H54 (cell line): ENCODE data around the gene MAST1.
A peak's percentile ranks its signal among the peaks of the same experiment; 100 is the strongest.

Experiments used
- DNase-seq: peaks from one replicate; pipeline ENCODE4 v3.0.0; 2011; ENCODE audit warnings: low spot score, mixed read lengths; ENCODE audit not compliant: insufficient read length
- FAIRE-seq: peaks from 3 replicates; lab custom pipeline; 2011; peaks lifted over from hg19 to GRCh38; lab: Jason Lieb, UNC
- POLR2A ChIP-seq: IDR thresholded peaks from 2 replicates; pipeline ENCODE4 v1.6.1; 2011; ENCODE audit warnings: low read depth, mild to moderate bottlenecking, low read length

The MAST1 gene

DNA sequence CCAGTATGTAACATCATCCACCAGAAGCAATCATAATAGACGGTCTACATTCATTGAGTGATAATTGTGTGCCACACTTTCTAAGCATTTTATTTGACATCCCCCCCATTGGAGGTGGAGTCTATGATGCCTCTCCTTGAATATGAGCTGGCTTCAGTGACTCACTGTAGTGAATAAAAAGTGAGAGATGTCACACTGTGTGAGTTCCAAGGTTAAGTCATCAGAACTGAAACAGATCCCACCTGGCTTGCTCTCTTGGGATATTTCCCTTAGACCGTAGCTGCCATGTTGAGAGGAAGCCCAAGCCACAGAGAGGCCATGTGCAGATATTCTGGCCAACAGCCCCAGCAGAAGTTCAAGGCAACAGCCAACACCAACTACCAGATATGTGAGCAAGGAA lies 16.6 kb upstream of the MAST1 start:
- no peak for TF ChIP-seq POLR2A
- FAIRE-seq (no peak), DNase-seq (no peak)

DNA sequence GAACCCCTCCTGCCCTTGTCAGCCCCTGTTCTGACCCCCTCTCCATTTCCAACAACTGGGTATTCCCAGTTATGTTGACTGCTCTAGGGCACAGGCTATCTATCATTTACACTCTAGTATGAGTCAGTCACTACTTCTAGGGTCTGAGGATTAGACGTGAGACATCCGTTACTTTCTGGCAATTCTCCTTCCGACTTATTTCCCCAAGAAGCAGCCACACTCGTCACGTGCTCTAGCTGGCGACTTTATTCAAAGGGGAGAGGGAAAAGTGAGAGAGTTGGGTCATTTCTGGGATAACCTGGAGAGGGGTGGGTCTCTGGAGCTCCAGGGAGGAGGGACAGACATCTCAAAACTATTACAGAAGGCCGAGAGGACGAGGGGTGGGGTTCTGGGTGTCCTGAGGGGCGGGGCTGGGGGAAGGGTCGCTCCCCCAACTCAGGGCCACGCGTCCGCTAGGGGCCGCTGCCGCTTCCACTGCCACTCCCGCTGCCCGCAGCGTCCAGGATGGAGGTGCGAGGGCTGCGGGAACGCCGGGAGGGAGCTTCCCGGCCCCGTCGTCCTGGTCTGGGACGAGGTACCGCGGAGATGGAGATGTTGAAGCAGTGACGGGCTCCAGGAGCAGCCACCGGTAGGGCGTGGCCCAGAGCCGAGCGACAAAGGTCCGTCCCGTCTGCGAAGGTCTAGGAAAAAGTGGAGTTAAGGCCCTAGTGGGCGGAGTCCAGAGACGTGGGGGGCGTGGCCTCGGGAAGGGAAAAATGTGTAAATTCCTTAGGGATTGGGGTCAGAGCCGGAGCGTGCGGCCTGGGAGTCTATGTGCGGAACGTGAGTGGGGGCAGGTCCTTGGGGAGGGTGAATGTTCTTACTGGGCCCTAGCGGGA lies 12.8 kb upstream of the MAST1 start:
- DNase-seq, result no peak
- no peak for TF ChIP-seq POLR2A
- no peak for FAIRE-seq

DNA sequence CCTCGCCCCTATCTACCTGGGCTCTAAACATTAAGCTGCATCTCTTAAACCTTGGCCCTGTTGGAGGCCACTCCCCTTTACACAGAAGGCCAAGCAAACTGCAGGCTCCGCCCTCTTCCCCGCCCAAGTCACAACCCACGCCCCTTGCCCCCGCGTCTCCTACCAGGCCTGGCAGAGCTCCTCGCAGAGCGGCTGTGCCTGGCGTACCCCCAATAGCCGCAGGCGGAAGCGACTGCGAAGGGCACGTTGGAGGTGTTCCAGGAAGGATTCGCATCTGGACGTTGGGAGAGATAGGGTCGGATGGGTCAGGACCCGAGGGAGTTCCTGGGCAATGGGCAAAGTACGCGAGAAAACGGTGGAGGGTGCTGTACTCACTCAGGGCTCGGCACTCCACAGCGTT lies 9.8 kb upstream of the MAST1 start:
- TF ChIP-seq POLR2A, result no peak
- FAIRE-seq (no peak), DNase-seq (no peak)

DNA sequence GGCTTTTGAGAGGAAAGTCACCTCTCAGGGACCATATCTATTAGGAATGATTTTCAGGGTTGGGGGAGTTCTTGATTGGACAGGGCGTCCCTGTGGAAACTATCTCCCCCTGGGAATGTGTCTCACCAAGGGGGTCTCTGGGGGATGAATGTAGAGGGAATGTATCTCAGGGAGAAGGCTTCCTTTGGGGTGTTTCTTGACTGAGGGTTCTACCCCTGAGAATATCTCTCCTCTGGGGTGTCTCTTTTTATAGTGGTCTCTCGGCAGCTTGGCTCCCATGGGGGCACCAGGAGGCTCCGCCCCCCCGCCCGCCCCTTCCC lies 4.9 kb upstream of the MAST1 start:
- FAIRE-seq, result no peak
- no peak for TF ChIP-seq POLR2A
- DNase-seq, result no peak

DNA sequence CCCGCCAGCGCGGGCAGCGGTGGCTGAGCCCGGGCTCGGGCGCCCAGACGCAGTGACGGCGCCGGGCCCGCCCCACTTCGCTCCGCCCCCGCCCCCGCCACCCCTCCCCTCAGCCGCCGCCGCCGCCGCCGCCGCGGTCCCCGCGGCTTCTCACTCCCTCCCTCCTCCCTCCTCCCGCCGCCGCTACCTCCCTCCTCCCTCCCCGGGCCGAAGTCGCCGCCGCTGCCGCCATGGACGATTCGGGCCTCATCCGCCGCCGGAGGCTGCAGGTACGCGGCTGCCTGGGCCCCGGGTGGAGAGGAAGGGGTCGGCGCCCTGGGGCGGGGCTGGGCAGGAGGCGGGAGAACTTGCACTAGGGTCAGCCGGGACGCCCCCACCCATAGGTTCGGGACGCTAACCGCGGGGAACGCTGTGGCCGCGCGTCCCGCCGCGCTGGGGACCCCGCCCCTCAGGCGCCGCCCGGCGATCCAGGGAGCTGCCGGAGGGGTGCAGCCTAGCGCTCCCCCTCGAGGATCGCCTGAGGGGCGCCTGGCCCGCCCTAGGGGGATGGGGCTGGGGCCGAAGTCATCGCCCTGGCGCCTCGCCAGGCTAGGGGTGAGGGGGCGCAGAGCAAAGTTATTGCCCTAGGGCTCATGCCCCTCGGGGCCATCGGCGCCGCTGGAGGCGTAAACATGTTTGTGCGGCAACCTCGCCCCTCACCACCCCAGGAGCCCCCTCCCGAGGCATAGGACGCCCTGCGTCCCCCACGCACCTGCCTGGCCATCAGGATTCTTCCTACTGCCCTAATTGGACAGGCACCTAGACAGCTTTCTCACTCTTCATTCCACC lies 4.4 kb upstream of the MAST1 start:
- DNase-seq, result no peak
- TF ChIP-seq POLR2A, result no peak
- FAIRE-seq, result no peak

DNA sequence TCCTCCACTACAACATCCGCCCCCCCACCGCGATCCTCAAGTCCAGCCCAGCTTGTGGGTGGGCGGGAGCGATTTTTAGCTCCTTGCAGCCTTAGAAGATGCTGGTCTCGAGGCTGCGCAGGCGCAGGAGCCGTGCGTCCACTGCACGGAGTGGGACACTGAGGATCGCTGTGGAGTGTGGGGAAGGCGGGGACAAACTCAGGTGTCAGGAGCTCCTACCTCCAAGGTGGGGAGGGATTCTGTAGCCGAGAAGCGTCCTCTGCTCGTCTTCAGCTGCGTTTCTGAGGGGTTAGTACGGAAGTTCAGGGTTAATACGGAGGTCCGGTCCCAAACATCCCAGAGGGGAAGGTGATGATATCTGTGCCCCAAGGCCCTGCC lies 3.8 kb upstream of the MAST1 start, which contains the start of gene RTBDN:
Gene RTBDN, minus strand, starts transcription at position 14 of the 378 bp plus-strand sequence. CDS start 4,600 bp downstream, outside the sequence.
- DNase-seq (no peak), FAIRE-seq (no peak)
- TF ChIP-seq POLR2A, result no peak

DNA sequence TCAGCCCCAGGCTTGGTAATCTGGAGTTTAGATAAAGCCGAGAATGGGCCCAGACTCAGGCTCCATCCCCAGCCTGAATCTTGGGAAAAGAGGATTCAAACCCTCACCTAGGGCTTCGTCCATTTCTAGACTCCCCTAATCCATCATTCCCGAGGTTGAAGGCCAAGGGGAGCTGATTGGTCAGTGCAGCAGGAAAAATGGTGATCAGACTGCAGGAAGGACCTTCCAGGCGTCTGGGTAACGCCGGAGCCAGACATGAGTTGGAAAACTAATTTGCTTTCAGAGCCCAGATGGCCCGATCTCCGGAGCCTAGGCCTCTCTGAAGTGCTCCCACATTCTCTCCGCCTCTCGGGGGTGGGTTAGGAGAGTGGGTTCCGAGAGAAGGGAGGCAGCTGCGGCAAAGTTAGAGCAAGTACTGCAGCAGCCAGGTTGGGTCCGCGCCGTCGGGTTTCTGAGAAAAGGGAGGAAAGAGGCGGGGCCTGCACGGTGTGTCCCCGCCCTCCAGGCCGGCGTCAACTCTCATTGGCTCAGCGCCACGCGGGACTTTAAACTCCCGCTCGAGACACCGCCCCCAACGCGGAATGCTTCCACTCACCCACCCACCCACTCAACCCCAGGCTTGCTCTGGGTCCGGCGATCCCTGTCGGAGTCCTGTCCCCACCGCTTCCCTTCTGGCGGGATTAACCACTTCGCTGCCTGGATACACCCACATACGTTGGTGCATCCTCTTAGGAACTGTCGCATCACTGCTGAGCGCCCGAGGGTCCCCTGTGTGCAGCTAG lies 3.1 kb upstream of the MAST1 start:
- no peak for TF ChIP-seq POLR2A
- FAIRE-seq (no peak), DNase-seq (no peak)

DNA sequence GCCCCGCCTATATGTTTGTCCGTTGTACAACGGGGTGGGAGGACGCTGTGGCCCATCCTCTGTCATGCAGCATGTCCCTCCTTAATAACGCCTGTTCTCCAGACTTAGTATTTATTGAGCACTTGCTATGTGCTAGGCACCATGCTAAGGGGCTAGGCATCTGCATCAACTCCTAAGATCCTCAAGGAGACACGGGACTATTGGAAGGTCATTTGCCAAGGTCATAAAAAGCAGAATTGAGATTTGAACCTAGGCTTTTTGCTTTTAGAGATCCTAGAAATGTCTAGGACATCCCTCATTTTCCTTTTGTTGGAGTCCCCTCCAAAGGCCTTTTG lies 1.8 kb upstream of the MAST1 start:
- FAIRE-seq (no peak), DNase-seq (no peak)
- TF ChIP-seq POLR2A, result no peak

DNA sequence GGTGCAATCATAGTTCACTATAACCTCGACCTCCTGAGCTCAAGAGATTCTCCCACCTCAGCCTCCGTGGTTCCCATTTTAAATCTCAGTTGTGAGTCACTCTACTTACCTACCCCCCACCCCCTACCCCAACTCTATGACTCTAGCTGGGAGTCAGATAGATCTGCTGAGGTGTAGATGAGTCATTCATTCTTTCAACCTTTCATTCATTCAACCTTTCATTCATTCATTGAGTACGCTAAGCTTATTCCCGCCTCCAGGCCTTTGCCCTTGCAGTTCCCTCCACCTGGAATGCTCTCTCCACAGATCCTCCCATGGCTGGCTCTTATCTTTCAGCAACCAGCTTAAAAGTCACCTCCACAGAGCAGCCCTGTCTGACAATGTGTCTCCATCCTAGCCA lies 1.1 kb upstream of the MAST1 start:
- no peak for FAIRE-seq
- no peak for DNase-seq
- no peak for TF ChIP-seq POLR2A

DNA sequence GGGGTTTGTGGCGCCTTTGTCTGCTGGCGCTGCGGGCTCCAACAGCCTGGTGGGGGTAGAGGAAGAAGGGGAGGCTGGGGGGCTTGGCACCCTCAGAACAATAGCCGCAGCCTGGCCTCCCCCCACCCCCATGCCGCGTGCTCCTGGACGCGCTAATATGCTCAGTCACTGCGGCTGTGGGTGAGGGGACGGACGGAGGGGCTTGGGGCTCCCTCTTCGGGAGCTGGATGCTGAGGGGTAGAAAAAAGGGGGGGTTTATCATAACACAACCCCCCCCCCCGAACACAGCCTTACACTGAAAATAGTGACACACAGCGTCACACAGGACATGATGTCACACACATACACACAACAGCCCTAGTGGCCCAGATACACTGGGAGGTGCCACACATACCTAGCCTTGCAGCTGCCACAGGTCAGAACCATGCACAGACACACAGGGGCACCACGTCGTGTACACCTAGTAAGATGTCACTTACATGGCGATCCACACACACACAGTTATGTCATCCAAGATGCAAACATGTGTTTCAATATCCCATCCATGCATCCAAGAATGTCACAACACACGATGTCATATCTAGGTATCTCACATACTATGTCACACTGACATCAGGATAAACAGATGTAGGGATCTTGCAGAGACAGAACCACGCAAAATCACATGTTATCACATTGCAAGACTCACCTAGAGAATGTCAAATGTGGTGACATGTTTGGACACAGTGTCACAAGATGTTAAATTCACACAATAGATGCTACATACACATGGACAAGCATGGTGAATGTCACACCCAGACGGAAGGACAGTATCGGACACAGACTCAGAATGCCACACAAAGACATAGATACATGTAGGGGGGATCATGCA lies 806 bp downstream of the MAST1 start:
- FAIRE-seq (no peak), DNase-seq (no peak)
- TF ChIP-seq POLR2A, result no peak

DNA sequence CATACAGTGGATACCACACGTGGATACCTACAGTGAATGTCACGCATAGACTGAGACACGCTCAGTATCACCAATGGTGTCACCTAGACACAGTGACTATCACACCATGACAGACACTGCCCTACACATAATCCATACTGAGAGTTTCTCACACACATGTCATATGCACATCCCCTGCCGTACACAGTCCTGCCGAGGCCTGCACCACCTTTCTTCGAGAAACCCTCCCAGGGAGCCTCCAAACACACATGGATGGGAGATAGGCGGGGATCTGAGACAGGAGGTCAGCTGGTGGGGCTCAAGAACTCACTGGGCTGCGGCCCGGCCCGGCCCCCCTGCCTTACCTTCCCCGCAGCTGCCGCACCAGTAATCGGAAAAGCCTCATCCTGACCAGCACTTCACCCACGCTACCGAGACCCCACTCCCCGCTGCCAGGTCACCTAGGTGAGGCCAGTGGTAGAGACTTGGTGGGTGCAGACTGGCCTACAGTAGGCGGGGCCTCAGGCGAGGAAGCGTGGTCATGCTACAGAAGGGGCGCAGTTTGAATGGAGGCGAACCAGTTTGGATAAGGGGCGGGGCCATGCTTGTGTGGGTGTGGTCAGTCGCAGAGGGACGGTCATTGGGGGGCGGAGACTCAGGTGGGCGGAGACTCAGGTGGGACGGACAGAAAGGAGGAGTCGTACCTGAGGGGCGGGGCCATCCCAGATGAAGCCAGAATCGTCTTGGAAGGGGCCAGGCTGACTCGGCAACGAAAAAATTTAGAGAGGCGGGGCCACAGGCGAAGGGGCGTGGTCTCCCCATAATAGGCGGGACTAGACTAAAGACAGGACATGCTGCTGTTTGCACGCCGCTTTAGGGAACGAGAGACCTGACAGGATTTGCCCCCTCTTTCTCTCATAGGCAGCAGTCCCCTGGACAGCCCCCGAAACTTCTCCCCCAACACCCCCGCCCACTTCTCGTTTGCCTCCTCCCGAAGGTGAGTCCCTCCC lies 2.1 kb downstream of the MAST1 start:
- FAIRE-seq (peak; percentile 41), DNase-seq (peak; percentile 66)
- TF ChIP-seq POLR2A, result no peak

DNA sequence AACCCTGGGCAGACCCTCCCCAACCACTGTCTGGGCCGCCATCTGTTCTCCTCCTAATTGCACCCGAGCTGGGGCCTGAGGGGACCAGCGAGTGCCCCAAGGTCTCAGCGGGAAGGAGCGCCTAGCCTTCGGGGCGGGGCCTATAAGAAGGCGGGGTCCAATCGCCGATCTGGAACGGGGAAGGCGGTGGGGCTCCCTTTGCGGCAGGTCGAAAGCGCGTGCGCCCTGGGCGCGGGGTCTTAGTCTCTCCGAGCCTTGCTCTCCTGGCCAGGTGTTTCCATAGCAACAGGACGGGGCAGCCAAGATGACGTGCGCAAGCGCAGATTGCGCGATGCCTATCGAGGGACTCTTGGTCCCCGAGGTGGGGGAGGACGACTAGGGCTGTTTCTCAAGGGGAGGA lies 2.8 kb downstream of the MAST1 start:
- DNase-seq (no peak), FAIRE-seq (no peak)
- TF ChIP-seq POLR2A, result no peak
